ENCODE results near the gene WSCD2. TPM values are rescaled to one million over a fixed set of nuclear protein-coding genes. Genes with fewer than 3 reads are reported as not detected.

WSCD2 gene
- total RNA-seq, 2 experiments from 2014 or later: not detected

DNA sequence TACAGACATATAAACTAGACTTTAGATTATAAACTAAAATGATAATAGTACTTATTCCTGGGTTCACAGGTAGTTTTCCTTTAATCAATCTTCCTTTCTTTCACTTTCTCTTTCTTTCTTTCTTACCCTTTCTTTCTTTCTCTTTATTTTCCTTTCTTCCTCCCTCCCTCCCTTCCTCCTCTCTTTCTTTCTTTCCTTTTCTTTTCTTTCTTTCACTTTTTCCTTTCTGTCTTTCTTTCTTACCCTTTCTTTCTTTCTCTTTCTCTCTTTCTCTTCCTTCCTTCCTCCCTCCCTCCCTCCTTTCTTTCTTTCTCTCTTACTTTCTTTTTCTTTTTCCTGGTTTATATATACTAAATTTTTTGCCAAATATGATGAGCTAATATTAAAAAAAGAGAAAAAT, 148.5 kb downstream of the WSCD2 start:
- no peaks in the 10 kb centered on the region for H3K36me3 Mint-ChIP-seq (ENCODE audit: low read depth)
- DNase-seq (no peak), ATAC-seq (no peak)
- H3K27ac Mint-ChIP-seq: no peak overlapping the region
- no peaks in the 10 kb centered on the region for H3K27me3 Mint-ChIP-seq
- intact Hi-C loops (cut with DNase I, micrococcal nuclease): no loop called here
- H3K4me3 Mint-ChIP-seq: no peak overlapping the region
- ChIA-PET CTCF (interaction anchor here (0.8 kb wide), 1 partner anchor 77 kb away, joined by 3 read pairs; no protein-coding TSS in a partner anchor), POLR2A (no interaction called here)
- H3K4me1 Mint-ChIP-seq: peaks cover under 1% of the 10 kb centered on the region
- no peaks in the 10 kb centered on the region for H3K9me3 Mint-ChIP-seq (ENCODE audit: low read depth)

DNA sequence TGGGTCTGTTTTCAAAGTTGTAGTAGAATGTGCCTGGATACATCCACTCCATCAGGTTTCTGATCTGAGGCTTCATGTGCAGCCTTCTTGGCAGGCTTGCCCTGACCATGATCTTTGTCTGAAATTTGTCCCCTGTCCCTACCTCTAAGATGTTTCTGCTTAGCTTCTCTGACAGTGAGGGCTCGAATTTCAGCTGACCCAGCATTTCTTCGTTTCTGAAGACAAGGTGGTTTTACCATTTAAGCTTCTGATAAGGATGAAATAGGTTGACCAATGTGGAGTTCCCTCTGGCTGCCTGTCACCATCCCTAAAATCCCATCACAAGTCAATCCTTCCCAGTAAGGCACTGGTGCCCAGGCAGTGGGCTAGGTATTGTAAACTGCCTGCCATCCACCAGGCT, 153.1 kb downstream of the WSCD2 start:
- H3K36me3 Mint-ChIP-seq (ENCODE audit: low read depth): no peaks in the 10 kb centered on the region
- ChIA-PET POLR2A (no interaction called here), CTCF (no interaction called here)
- intact Hi-C loops (cut with DNase I, micrococcal nuclease): no loop called here
- DNase-seq (no peak), ATAC-seq (no peak)
- peaks cover 8% of the 10 kb centered on the region for H3K4me1 Mint-ChIP-seq
- H3K27ac Mint-ChIP-seq: no peak overlapping the region
- H3K27me3 Mint-ChIP-seq: no peaks in the 10 kb centered on the region
- H3K4me3 Mint-ChIP-seq: no peak overlapping the region
- no peaks in the 10 kb centered on the region for H3K9me3 Mint-ChIP-seq (ENCODE audit: low read depth)

DNA sequence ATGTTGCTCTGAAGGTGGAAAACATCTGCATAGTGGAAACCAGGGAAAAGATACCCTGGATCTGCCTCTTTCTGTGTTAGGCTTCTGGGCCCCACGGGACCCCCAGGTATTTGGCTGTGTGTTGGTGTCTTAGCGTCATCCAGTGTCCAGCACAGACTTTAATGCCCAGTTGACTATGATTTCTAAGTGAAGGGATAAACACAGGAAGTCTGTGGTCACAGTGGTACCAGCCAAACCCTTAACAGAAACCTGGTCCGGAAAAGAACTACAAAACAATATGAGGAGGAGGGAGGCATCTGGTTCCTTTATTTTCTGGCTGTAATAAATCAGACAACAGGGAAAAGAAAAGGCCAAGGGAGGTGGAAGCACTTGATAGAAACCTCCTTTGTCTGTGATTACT, 153.6 kb downstream of the WSCD2 start:
- DNase-seq: no peak
- peaks cover 8% of the 10 kb centered on the region for H3K4me1 Mint-ChIP-seq
- H3K27me3 Mint-ChIP-seq: no peaks in the 10 kb centered on the region
- H3K4me3 Mint-ChIP-seq: no peak overlapping the region
- no peak overlapping the region for H3K27ac Mint-ChIP-seq
- no peaks in the 10 kb centered on the region for H3K36me3 Mint-ChIP-seq (ENCODE audit: low read depth)
- intact Hi-C loops (cut with DNase I, micrococcal nuclease): no loop called here
- H3K9me3 Mint-ChIP-seq (ENCODE audit: low read depth): no peaks in the 10 kb centered on the region
- ChIA-PET POLR2A (no interaction called here), CTCF (no interaction called here)
- no peak for ATAC-seq

DNA sequence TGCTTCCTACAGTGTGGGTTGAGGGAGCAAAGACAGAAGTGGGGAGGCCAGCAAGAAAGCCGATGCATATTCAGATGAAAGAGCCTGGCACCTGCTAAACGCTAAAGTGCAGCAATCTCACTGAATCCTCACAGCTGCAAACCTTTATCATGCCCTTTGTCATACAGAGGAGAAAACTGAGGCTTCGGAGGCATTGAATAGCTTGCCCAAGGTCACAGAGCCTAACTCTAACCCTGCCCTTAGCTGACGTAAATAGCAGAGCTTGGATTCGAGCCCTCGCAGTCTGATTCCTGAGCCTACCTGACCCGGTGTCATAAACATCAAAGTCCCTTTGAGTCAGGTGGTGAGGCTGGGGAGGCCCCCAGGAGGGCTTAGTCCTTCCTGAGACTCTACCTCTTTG, 155.1 kb downstream of the WSCD2 start:
- intact Hi-C loops (cut with DNase I, micrococcal nuclease): no loop called here
- peaks cover 8% of the 10 kb centered on the region for H3K4me1 Mint-ChIP-seq
- ChIA-PET CTCF (no interaction called here), POLR2A (no interaction called here)
- H3K4me3 Mint-ChIP-seq: no peak overlapping the region
- H3K36me3 Mint-ChIP-seq (ENCODE audit: low read depth): no peaks in the 10 kb centered on the region
- DNase-seq (no peak), ATAC-seq (no peak)
- H3K27ac Mint-ChIP-seq: no peak overlapping the region
- H3K9me3 Mint-ChIP-seq (ENCODE audit: low read depth): no peaks in the 10 kb centered on the region
- peaks cover 2% of the 10 kb centered on the region for H3K27me3 Mint-ChIP-seq

DNA sequence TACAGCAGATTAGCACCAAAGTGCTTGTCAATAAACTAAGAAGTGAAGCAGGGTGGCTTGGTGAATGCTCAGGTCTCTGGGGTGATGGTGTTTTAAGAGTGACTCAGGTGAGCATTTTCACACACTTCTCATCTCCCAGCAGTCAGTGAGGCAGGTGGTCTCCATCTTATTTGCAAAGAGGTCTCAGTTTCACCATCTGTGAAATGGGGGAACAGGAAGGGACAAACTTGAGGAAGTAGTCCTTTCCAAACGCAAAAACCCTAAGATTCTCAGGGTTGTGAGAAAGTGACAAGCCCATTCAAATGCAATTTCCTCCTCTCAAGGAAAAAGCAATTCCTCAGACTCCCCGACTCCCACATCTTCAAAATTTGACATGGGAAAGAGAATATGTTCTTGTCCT, 155.9 kb downstream of the WSCD2 start:
- ChIA-PET CTCF (no interaction called here), POLR2A (interaction anchor here (0.7 kb wide), 1 partner anchor 1060 kb away, joined by 3 read pairs; no protein-coding TSS in a partner anchor)
- H3K4me3 Mint-ChIP-seq: no peak overlapping the region
- H3K27ac Mint-ChIP-seq: no peak overlapping the region
- ATAC-seq (no peak), DNase-seq (no peak)
- intact Hi-C loops (cut with DNase I, micrococcal nuclease): no loop called here
- no peaks in the 10 kb centered on the region for H3K9me3 Mint-ChIP-seq (ENCODE audit: low read depth)
- H3K4me1 Mint-ChIP-seq: peaks cover 8% of the 10 kb centered on the region
- H3K27me3 Mint-ChIP-seq: peaks cover 3% of the 10 kb centered on the region
- H3K36me3 Mint-ChIP-seq (ENCODE audit: low read depth): no peaks in the 10 kb centered on the region

DNA sequence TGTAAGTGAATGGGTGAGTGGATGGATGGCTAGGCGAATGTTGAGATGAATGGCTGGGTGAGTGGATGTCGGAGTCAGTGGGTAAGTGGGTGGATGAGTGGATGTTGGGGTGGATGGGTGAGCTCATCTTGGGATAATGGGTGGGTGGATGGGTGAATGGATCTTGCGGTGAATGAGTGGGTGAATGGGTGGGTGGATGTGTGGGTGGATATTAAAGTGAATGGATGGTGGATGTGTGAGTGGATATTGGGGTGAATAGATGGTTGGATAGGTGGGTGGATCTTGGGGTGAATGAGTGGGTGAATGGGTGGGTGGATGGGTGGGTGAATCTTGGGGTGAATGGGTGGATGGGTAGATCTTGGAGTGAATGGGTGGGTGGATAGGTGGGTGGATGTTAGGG, 158.1 kb downstream of the WSCD2 start:
- no peak for ATAC-seq
- no peak for DNase-seq
- no peak overlapping the region for H3K27ac Mint-ChIP-seq
- intact Hi-C loops (cut with DNase I, micrococcal nuclease): no loop called here
- H3K36me3 Mint-ChIP-seq (ENCODE audit: low read depth): no peaks in the 10 kb centered on the region
- no peak overlapping the region for H3K4me3 Mint-ChIP-seq
- H3K9me3 Mint-ChIP-seq (ENCODE audit: low read depth): no peaks in the 10 kb centered on the region
- H3K4me1 Mint-ChIP-seq: peaks cover 8% of the 10 kb centered on the region
- ChIA-PET CTCF (interaction anchor here (1.2 kb wide), 1 partner anchor 11 kb away, joined by 5 read pairs; no protein-coding TSS in a partner anchor), POLR2A (no interaction called here)
- H3K27me3 Mint-ChIP-seq: peaks cover 3% of the 10 kb centered on the region

DNA sequence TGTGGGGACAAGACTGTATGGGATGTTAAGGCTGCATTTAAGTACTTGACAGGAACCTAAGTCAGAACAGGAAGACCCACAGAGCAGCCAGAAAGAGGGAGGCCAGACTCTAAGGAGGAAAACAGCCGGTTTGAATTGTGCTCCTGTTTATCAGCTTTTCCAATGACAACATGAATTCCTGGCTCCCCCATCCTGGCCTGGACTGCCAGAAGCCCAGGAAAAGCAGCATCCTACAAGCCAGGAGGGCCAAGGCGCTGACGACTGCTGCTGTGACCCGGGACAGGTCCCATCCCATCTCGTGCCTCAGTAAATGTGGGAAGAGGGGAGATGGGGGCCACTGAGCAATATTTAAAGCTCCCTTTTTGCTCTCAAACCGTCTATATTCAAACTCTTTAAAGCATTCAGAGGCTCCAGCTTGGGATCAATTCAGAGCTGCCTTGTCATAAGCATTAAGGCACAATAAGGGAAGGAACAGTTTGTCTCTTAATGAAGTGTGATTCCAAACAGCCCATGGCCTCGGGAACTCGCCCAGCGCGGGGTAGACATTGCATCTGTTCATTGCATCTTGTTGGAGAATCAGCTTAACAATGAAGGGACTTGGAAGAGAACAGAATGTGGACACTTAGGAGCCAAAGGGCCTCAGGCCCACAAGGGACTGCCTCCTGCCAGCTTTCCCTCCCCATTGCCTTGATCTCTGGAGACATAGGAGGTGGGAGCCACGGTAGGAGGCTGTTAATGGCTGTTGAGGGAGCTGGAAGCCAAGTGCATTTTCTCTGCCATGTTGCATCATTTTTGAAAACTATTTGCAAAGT, 160.5 kb downstream of the WSCD2 start:
- no peaks in the 10 kb centered on the region for H3K9me3 Mint-ChIP-seq (ENCODE audit: low read depth)
- ChIA-PET POLR2A (no interaction called here), CTCF (interaction anchor here (0.7 to 1.2 kb wide), 2 partner anchors 9 to 299 kb away, joined by 3 to 4 read pairs; no protein-coding TSS in a partner anchor)
- no peak for DNase-seq
- no peak overlapping the region for H3K27ac Mint-ChIP-seq
- peaks cover 3% of the 10 kb centered on the region for H3K27me3 Mint-ChIP-seq
- ATAC-seq: no peak
- intact Hi-C loops (cut with DNase I, micrococcal nuclease): no loop called here
- no peak overlapping the region for H3K4me3 Mint-ChIP-seq
- no peaks in the 10 kb centered on the region for H3K4me1 Mint-ChIP-seq
- no peaks in the 10 kb centered on the region for H3K36me3 Mint-ChIP-seq (ENCODE audit: low read depth)

DNA sequence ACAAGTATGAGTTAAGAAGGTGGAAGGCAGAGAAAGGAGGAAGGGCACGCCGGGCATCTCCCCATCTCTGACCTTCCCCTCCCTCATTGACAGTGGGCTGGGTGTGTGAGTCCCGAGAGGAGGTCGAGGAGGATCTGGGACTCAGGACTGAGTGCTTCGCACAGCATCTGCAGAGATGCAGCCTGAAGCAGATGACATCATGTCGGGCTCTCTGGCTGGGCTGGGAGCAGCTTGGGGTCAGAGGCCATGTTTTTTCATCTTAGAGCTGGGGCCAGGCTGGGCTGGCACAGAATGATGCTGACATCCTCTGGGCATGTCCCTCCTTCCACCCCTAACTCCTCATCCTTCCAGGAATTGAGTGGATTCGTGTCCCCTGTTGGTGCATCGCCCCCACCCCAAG, 166.6 kb downstream of the WSCD2 start:
- Mint-ChIP-seq H3K27me3 (no peaks in the 10 kb centered on the region), H3K4me1 (peaks cover 13% of the 10 kb centered on the region), H3K9me3 (ENCODE audit: low read depth) (no peaks in the 10 kb centered on the region), H3K36me3 (ENCODE audit: low read depth) (no peaks in the 10 kb centered on the region), H3K4me3 (no peak overlapping the region), H3K27ac (no peak overlapping the region)
- no peak for ATAC-seq
- intact Hi-C loops (cut with DNase I, micrococcal nuclease): no loop called here
- POLR2A ChIA-PET: no interaction called here
- CTCF ChIA-PET: interaction anchor here (0.6 kb wide), 1 partner anchor 647 kb away, joined by 4 read pairs; no protein-coding TSS in a partner anchor
- DNase-seq: no peak

DNA sequence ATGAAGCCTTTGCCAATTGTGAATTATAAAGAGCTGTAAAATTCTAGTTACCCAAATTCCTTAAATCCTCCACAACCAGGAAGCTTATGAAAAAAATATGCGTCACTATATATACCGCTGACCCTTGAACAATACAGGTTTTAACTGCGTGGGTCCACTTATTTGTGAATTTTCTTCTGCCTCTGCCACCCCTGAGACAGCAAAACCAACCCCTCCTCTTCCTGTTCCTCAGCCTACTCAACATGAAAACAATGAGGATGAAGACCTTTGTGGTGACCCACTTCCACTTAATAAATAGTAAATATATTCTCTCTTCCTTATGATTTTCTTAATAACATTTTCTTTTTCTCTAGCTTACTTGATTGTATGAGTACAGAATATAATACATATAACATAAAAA, 167.9 kb downstream of the WSCD2 start:
- H3K27me3 Mint-ChIP-seq: no peaks in the 10 kb centered on the region
- POLR2A ChIA-PET: no interaction called here

DNA sequence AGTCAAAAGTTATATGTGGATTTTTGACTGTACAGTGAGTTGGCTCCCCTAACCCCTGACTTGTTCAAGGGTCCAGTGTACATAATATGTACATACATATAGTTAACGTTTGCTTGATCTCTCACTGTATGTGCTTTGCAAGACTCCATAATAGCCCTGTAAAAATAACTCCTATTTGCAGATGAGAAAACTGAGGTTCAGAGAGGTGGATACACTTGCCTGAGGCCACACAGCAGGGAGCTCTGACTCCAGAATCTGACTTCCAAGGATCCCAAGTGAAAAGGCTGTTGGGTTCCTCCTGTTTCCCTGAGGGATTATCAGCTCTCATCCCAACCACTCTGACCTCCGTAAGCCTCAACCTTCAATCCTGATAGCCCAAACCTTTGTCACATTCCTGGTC, 168.3 kb downstream of the WSCD2 start:
- Mint-ChIP-seq H3K36me3 (ENCODE audit: low read depth) (no peaks in the 10 kb centered on the region), H3K4me3 (no peak overlapping the region), H3K4me1 (peaks cover 16% of the 10 kb centered on the region), H3K27ac (peak overlapping the region; percentile 26), H3K9me3 (ENCODE audit: low read depth) (peaks cover 3% of the 10 kb centered on the region), H3K27me3 (no peaks in the 10 kb centered on the region)
- no peak for DNase-seq
- CTCF ChIA-PET: interaction anchor here (1.8 kb wide), 1 partner anchor 10 kb away, joined by 5 read pairs; no protein-coding TSS in a partner anchor
- intact Hi-C loops (cut with DNase I, micrococcal nuclease): no loop called here
- ATAC-seq: no peak
- POLR2A ChIA-PET: no interaction called here

More for the DNA sequence above, 167.9 kb downstream of the WSCD2 start:
- ATAC-seq: no peak
- intact Hi-C loops (cut with DNase I, micrococcal nuclease): no loop called here
- Mint-ChIP-seq H3K36me3 (ENCODE audit: low read depth) (no peaks in the 10 kb centered on the region), H3K9me3 (ENCODE audit: low read depth) (peaks cover 3% of the 10 kb centered on the region), H3K4me3 (no peak overlapping the region), H3K27ac (no peak overlapping the region), H3K4me1 (peaks cover 16% of the 10 kb centered on the region)
- CTCF ChIA-PET: interaction anchor here (0.6 kb wide), 1 partner anchor 653 kb away, joined by 3 read pairs; no protein-coding TSS in a partner anchor
- DNase-seq: no peak

DNA sequence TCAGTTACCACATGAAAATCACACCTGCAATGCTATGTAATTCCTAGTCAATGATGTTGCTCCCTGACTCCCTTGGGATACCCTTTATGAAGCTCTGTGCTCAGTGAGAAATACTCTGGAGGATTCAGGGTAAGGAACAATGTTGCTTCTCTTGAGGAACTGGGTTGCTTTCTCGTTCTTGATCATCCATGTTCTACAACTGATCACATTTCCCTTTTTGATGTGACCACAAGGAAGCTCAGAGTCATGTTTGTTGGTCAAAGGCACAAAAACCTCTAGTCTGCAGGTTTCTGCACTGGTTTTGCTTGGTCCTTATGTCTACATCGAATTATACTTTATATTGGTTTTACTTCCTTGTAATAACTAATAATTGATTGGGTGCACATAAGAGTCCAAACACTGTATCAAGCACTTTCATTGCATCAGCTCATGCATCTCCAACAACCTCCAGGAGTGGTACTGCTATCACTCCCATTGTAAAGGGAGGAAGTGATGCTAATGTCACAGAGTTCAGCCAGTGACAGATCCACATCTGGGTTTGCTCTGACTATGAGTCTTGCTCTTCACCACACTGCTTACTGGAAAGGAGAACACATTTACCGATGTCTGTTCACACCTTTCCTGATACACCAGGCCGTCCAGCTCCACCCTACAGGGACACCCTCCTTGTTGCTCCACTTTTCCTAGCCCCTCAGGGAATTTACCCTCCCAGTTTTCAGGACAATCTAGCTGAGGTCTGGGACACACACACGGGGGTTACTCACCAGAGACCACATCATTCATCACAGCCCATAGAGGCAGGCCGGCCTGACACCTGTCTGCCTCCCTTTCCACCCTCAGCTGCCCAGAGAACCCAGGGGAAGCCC, 169.0 kb downstream of the WSCD2 start:
- H3K4me1 Mint-ChIP-seq: peaks cover 16% of the 10 kb centered on the region
- CTCF ChIA-PET: interaction anchor here (0.7 to 1.8 kb wide), 4 partner anchors 9 to 181 kb away, joined by 3 to 5 read pairs (median 4); no protein-coding TSS in a partner anchor
- intact Hi-C loops (cut with DNase I, micrococcal nuclease): no loop called here
- no peak overlapping the region for H3K4me3 Mint-ChIP-seq
- peak; percentile 80 for ATAC-seq
- POLR2A ChIA-PET: no interaction called here
- H3K9me3 Mint-ChIP-seq (ENCODE audit: low read depth): peaks cover 3% of the 10 kb centered on the region
- no peaks in the 10 kb centered on the region for H3K36me3 Mint-ChIP-seq (ENCODE audit: low read depth)
- peak overlapping the region; percentile 26 for H3K27ac Mint-ChIP-seq
- DNase-seq: no peak
- no peaks in the 10 kb centered on the region for H3K27me3 Mint-ChIP-seq

All from activated CD4-positive, alpha-beta T cell treated with anti-CD3 and anti-CD28 coated beads for 36 hours (primary cell).